ENCODE results near the gene TSPO2. TPM values are rescaled to one million over a fixed set of nuclear protein-coding genes. Genes with fewer than 3 reads are reported as not detected.

TSPO2 gene
- total RNA-seq, 1 experiment from 2014 or later, result not detected

GRCh38 chr6:41021832-41022231 lies 20.4 kb upstream of the TSPO2 start:
- in situ Hi-C loops (cut with HindIII; ENCODE audit: low pct_unique_long_range_greater_than_20kb, low sequenced_read_pairs), result no loop called here
- DNase-seq (ENCODE audit: low read depth, low spot score), result peak; percentile 41

DNA sequence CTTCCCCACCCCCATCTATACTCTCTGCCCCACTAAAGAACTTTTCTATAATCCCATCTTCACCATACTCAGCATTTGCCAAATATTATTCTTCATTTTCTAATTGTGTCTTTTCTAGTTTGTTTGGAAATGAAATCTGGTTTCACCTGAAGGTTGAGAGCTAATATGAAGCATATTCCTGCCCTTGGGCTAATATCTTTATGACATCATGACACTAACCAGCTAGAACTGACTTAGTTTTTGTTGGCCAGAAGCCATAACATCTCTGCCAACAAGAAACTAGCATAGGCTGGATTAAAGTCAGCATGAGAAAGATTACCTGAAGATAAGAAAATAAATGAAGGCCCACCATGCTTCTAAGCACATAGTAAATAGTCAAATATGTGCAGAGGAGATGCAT lies 20.0 kb upstream of the TSPO2 start:
- in situ Hi-C loops (cut with HindIII; ENCODE audit: low pct_unique_long_range_greater_than_20kb, low sequenced_read_pairs), result no loop called here
- no peak for DNase-seq (ENCODE audit: low read depth, low spot score)

GRCh38 chr6:41023114-41023513 lies 19.2 kb upstream of the TSPO2 start:
- in situ Hi-C loops (cut with HindIII; ENCODE audit: low pct_unique_long_range_greater_than_20kb, low sequenced_read_pairs), result no loop called here
- no peak for DNase-seq (ENCODE audit: low read depth, low spot score)

DNA sequence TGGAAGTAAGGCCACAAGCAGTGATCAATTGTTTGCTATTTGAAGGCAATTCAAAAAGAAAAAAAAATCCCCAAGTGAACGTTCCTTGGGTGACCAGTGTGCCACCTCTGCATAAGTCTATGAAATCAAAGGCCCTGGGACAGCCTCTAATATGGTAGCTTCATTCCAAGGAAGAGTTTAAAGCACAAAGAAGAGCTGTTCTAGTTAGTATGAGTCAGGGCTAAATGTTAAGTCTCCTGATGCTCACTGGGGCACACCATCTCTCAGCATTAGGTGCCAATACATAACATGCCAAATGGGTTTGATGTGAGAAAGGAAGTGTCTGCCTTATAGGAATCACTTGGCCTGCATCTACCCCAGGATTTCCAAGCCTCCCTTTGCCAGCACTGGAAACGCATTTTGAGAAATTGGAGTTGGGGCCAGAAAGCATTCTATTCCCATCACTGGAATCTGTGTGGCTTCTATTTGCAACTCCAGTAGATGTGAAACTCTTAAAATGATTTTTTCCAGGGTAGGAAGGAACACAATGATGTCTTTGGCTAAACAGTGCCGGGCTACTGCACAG lies 16.2 kb upstream of the TSPO2 start:
- in situ Hi-C loops (cut with HindIII; ENCODE audit: low pct_unique_long_range_greater_than_20kb, low sequenced_read_pairs), result no loop called here

GRCh38 chr6:41027241-41027640 lies 15.0 kb upstream of the TSPO2 start:
- in situ Hi-C loops (cut with HindIII; ENCODE audit: low pct_unique_long_range_greater_than_20kb, low sequenced_read_pairs), result no loop called here
- no peak for DNase-seq (ENCODE audit: low read depth, low spot score)

More for the DNA sequence above, 16.2 kb upstream of the TSPO2 start:
- peak; percentile 42 for DNase-seq (ENCODE audit: low read depth, low spot score)

- in situ Hi-C loops (cut with HindIII; ENCODE audit: low pct_unique_long_range_greater_than_20kb, low sequenced_read_pairs), result no loop called here
- DNase-seq (ENCODE audit: low read depth, low spot score), result peak; percentile 74
Measured at GRCh38 chr6:41027799-41028560, 14.3 kb upstream of the TSPO2 start.

DNA sequence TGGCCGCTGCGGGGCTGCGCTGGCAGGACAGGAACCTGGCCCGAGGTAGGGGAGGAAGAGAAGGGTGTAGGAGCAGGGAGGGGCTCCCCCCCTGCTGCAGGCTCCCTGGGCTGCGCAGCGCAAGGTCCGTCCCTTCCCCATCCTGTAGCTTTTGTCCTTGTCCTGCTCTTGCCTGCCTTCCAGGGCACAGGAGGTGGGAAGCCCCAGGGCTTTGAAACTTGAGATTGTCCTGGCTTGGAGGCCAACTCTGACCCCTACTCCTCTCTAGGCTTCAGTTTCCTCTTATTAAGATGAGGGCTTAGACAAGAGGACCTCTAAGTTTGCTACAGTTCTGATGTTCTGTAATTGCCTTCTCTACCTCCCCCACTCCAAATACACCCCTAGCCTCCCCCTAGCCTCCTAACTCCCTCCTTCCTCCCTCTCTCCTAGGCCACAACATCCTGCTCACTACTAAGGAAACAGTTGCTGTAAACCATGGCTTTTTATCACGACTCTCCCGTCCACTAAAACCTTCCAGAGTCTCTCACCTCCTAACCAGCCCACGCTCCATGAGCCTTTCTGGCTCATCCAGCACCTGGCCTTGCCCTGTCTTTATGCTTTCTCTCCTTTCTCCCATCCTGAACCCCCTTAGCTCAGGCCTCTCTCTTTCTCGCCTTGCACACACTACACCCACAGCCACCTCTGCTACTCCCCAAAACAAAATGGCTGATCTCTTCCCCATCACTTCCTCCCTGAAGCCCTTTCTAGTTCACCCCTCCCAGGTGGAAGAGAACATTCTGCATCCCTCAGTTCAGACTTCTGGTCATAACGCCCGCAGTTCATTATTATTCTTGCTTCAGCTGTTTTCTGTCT lies 13.5 kb upstream of the TSPO2 start:
- in situ Hi-C loops (cut with HindIII; ENCODE audit: low pct_unique_long_range_greater_than_20kb, low sequenced_read_pairs), result no loop called here
- no peak for DNase-seq (ENCODE audit: low read depth, low spot score)

DNA sequence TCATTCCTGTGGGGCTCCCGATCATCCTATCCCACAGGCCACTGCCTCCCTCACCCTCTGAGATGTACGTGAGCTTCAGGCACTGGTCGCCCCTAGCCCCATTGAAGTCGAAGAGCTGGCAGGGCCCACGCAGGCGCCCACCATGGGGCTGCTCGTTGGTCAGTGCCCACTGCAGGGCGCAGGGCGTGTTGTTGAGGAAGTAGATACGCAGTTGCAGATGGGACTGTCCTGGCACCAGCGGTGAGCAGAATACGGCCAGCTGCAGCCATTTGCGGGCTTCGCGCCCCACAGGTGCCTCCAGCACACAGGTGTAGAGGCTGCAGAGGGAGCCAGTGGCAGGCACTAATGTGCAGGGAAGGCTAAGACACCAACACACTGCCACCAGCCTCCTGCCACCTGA lies 9.4 kb upstream of the TSPO2 start:
- in situ Hi-C loops (cut with HindIII; ENCODE audit: low pct_unique_long_range_greater_than_20kb, low sequenced_read_pairs), result no loop called here
- DNase-seq (ENCODE audit: low read depth, low spot score), result no peak

DNA sequence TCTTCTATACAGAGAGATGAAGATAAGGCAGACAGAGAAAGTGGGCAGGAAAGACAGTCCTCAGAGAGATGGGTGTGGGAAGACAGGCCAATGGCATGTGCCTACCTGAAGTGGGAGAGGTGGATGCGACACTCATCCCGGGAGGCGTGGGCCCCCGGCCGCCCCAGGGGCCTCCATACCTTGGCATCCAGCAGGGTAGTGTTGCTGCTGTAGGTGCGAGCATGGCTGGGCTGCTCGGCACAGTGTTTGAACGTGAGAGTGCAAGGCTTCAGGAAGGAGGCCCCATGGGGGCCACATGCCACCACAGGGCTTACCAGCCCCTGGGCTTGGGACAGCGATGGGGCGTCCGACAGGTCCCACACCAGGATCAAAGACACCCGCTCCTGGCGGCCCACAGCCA lies 8.5 kb upstream of the TSPO2 start:
- in situ Hi-C loops (cut with HindIII; ENCODE audit: low pct_unique_long_range_greater_than_20kb, low sequenced_read_pairs), result no loop called here
- no peak for DNase-seq (ENCODE audit: low read depth, low spot score)

GRCh38 chr6:41036186-41036585 lies 6.1 kb upstream of the TSPO2 start:
- in situ Hi-C loops (cut with HindIII; ENCODE audit: low pct_unique_long_range_greater_than_20kb, low sequenced_read_pairs), result no loop called here

DNA sequence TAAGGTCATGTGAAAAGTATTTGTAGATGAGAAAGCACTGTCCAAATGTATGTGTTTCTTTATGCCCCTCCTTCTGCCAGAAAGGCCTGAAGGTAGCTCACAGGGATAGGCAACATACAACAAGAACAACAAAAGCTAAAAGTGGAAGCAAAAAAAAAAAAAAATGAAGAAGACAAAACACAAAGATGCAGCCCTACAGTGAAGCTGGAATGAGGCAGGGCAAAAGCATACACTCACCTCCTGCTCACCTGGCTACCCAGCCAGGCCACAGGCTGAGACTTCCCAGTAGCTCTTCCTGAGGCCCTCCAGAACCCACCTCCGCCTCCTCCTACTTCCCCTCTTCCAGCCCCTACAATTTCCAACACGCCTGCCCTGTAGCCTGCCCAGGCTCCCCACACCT lies 5.7 kb upstream of the TSPO2 start:
- peak; percentile 22 for DNase-seq (ENCODE audit: low read depth, low spot score)
- in situ Hi-C loops (cut with HindIII; ENCODE audit: low pct_unique_long_range_greater_than_20kb, low sequenced_read_pairs), result no loop called here

More at GRCh38 chr6:41036186-41036585, 6.1 kb upstream of the TSPO2 start:
- DNase-seq (ENCODE audit: low read depth, low spot score), result peak; percentile 34

DNA sequence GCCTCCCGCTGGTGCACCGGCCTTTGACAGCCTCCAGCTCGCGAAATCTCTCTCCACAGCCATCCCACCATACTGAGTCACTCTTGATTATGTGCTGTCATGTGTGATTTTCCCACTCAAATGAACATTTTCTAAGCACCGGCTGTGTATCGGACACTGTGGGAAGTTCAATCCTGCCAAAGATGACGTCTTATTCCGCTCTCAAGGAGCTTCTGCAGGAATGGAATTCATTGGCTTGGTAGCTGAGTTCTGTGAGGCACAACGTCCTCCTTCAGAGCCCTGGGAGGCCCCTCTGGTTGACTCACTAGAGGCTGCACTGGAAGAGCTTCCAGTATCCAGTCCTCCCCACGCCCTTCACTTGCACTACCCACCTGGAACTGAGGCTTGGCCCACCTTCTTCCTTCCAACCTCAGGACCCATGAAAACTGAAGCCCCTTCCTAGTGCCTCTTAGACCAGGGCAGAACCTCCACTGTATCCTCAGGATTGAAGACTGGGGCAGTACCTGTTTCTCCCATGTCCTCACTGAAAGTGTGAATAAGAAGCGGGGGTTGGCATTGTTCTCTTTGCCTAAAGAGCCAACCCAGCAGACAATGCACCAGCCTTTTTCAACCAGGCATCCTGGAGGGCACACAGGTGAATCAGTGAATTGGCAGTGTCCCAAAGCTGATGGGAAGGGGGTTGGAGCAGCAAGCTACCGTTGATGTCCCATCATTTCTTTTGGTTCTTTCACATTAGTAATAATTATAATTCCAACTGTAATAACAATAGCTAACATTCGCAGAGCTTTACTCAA lies 5.0 kb upstream of the TSPO2 start:
- no peak for DNase-seq (ENCODE audit: low read depth, low spot score)
- in situ Hi-C loops (cut with HindIII; ENCODE audit: low pct_unique_long_range_greater_than_20kb, low sequenced_read_pairs), result no loop called here

GRCh38 chr6:41038205-41038604 lies 4.1 kb upstream of the TSPO2 start:
- in situ Hi-C loops (cut with HindIII; ENCODE audit: low pct_unique_long_range_greater_than_20kb, low sequenced_read_pairs), result no loop called here
- no peak for DNase-seq (ENCODE audit: low read depth, low spot score)

- peak; percentile 61 for DNase-seq (ENCODE audit: low read depth, low spot score)
- in situ Hi-C loops (cut with HindIII; ENCODE audit: low pct_unique_long_range_greater_than_20kb, low sequenced_read_pairs), result no loop called here
Measured at GRCh38 chr6:41039060-41039998, 2.9 kb upstream of the TSPO2 start, which contains the start of gene UNC5CL. Gene UNC5CL (minus strand): TSS chr6:41039221. CDS start chr6:41035074, 4,147 bp downstream.

DNA sequence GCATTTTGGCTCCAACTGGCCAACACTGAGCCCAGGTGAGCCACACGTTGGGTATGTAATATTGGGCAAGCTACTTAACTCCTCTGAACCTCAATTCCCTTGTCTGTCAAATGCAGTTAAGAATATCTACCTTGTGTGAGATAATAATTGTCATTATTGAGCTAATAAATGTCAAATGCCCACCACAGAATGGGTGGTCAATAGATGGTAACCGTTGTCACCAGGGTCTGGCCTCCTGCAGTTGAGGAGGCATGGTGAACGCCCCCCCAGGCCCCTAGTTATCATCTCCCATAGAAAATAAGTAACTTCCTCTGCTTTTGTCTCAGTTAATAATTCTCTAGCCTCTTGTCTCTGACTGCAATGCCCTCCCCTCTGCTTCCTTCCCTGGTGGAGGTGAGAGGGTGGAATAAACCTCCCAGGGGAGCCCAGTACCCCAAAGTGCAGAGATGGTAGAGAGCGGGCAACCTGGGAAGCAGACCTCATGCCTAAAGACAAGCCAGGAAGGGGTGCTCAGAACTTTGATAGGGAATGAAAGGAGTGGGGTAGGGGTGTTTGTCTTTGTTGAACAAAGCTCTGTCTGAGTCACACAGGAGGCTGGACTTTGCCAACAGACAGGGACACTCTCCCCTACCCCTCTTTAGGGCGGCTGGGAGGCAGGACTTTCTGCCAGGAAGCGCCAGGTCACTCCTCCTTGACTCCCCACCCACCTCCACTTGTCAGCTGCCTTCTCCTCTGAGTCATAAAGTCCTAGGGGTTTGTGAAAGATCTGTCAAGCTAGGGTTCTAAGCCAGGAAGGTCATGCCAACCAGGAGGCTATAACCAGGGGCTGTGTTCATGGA lies 1.9 kb upstream of the TSPO2 start:
- in situ Hi-C loops (cut with HindIII; ENCODE audit: low pct_unique_long_range_greater_than_20kb, low sequenced_read_pairs), result no loop called here
- DNase-seq (ENCODE audit: low read depth, low spot score), result peak; percentile 22

- in situ Hi-C loops (cut with HindIII; ENCODE audit: low pct_unique_long_range_greater_than_20kb, low sequenced_read_pairs), result no loop called here
- no peak for DNase-seq (ENCODE audit: low read depth, low spot score)
Measured at GRCh38 chr6:41040940-41041536, 1.2 kb upstream of the TSPO2 start.

All from SK-MEL-5 (cell line).